ENCODE data around the gene PCBD2. TPM values are rescaled to one million over a fixed set of nuclear protein-coding genes. Genes with fewer than 3 reads are reported as not detected.
"Not testable (repeated sequence)": the region's sequence is repeated elsewhere in the genome, so short reads cannot be mapped to it uniquely, and the experiment has no call there.

PCBD2 gene
- total RNA-seq, 2 experiments from 2014 or later = 13.4 to 13.7 TPM

- Mint-ChIP-seq H3K9me3 (ENCODE audit: low read depth) (peaks cover 20% of the 10 kb centered on the region), H3K4me1 (no peaks in the 10 kb centered on the region), H3K36me3 (peaks cover 11% of the 10 kb centered on the region), H3K4me3 (no peak overlapping the region), H3K27ac (no peak overlapping the region), H3K27me3 (no peaks in the 10 kb centered on the region)
- DNase-seq (no peak), ATAC-seq (no peak)
- CTCF ChIA-PET = no interaction called here
Measured at GRCh38 chr5:134979416-134979815, 74.5 kb downstream of the PCBD2 start.

DNA sequence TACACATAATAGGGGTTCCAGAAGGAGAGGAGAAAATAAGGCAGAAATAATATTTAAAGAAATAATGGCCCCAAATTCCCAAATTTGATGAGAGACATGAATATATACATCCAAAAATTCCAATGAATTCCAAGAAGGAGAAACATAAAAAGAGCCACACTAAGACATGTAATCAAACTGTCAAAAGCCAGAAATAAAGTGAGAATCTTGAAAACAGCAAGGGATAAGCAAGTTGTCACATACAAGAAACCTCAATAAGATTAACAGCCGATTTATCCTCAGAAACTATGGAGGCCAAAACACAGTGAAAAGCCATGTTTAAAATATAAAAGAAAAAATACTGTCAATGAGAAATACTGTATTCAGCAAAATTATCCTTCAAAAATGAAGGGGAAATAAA is 77.3 kb downstream of the PCBD2 start:
- Mint-ChIP-seq H3K36me3 (peaks cover 10% of the 10 kb centered on the region), H3K4me3 (no peak overlapping the region), H3K27me3 (peaks cover 5% of the 10 kb centered on the region), H3K4me1 (no peaks in the 10 kb centered on the region), H3K9me3 (ENCODE audit: low read depth) (peaks cover 18% of the 10 kb centered on the region), H3K27ac (no peak overlapping the region)
- DNase-seq (no peak), ATAC-seq (no peak)
- CTCF ChIA-PET = no interaction called here

GRCh38 chr5:134989266-134989830 is 84.4 kb downstream of the PCBD2 start:
- H3K27me3 Mint-ChIP-seq = peaks cover 12% of the 10 kb centered on the region
- no peak overlapping the region for H3K27ac Mint-ChIP-seq
- DNase-seq = no peak
- H3K9me3 Mint-ChIP-seq (ENCODE audit: low read depth) = no peaks in the 10 kb centered on the region
- no peak overlapping the region for H3K4me3 Mint-ChIP-seq
- no peaks in the 10 kb centered on the region for H3K4me1 Mint-ChIP-seq
- no peaks in the 10 kb centered on the region for H3K36me3 Mint-ChIP-seq
- ATAC-seq = no peak
- CTCF ChIA-PET = no interaction called here

DNA sequence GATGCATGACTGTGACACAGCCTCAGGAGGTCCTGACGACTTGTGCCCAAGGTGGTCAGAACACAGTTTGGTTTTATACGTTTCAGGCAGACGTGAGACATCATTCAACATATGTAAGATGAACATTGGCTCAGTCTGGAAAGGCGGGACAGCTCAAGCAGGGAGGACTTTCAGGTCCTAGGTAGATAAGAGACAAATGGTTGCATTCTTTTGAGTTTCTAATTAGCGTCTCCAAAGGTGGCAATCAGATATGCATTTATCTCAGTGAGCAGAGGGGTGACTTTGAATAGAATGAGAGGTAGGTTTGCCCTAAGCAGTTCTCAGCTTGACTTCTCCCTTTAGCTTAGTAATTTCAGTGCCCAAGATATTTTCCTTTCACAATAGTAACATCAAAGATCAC is 85.3 kb downstream of the PCBD2 start:
- not testable (repeated sequence) for ATAC-seq; H3K4me3 Mint-ChIP-seq; H3K36me3 Mint-ChIP-seq; H3K4me1 Mint-ChIP-seq; H3K27ac Mint-ChIP-seq; H3K9me3 Mint-ChIP-seq (ENCODE audit: low read depth); DNase-seq
- CTCF ChIA-PET = interaction anchor here (1.0 kb wide), 1 partner anchor 15 kb away, joined by 3 read pairs; no protein-coding TSS in a partner anchor
- peaks cover 20% of the 10 kb centered on the region for H3K27me3 Mint-ChIP-seq

DNA sequence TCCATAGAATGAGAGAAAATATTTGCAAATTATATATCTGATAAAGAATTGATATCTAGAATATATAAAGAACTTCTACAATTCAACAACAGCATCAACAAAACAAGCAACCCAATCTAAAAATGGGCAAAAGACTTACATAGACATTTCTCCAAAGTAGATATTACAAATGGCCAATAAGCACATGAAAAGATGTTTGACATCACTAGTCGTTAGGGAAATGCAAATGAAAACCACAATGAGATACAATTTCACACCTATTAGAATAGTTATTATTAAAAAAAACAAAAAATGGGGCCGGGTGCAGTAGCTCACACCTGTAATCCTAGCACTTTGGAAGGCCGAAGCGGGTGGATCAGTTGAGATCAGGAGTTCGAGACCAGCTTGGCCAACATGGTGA is 87.2 kb downstream of the PCBD2 start:
- H3K9me3 Mint-ChIP-seq (ENCODE audit: low read depth) = no peaks in the 10 kb centered on the region
- H3K4me1 Mint-ChIP-seq = no peaks in the 10 kb centered on the region
- no peak for ATAC-seq
- peaks cover 16% of the 10 kb centered on the region for H3K27me3 Mint-ChIP-seq
- H3K36me3 Mint-ChIP-seq = no peaks in the 10 kb centered on the region
- DNase-seq = no peak
- CTCF ChIA-PET = no interaction called here
- no peak overlapping the region for H3K27ac Mint-ChIP-seq
- no peak overlapping the region for H3K4me3 Mint-ChIP-seq

DNA sequence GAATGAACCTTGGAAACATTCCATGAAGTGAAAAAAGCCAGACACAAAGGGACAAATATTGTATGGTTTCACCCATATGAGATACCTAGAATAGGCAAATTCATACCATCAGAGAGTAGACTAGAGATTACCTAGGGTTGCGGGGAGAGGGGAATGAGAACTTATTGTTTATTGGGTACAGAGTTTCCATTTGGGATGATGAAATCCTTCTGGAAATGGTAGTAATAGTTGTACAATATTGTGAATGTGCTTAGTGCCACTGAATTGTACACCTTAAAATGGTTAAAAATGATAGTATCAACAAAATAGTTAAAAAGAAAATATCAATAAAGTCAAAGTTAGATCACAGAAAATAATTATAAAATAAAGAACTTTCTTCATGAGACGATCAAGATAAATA is 88.2 kb downstream of the PCBD2 start:
- Mint-ChIP-seq H3K4me3 (no peak overlapping the region), H3K27me3 (peaks cover 14% of the 10 kb centered on the region), H3K9me3 (ENCODE audit: low read depth) (no peaks in the 10 kb centered on the region), H3K36me3 (no peaks in the 10 kb centered on the region), H3K4me1 (no peaks in the 10 kb centered on the region), H3K27ac (no peak overlapping the region)
- CTCF ChIA-PET = no interaction called here
- DNase-seq (no peak), ATAC-seq (no peak)

DNA sequence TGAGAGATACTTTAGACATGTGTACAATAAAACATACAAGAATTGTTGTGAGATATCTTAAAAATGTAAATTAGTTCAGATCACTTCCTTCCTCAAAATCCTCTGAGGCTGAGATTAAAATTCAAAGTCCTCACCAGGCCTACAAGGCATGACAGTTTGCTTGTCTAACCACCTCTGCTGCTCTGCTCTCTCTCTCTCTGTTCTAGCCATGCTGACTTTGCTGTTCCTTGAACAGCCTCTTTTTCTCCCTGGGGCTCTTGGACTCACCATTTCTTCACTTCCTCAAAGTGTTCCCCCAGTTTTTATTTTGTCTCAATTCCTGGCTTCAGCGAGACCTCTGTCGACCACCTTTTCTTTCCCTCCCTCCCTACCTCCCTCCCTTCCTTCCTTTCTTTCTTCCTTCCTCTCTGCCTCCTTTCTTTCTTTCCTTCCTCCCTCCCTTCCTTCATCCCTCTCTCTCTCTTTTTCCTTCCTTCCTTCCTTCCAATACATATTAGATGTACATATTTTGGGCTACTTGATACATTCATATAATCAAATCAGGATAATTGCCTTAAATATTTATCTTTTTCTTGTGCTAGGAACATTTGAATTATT is 89.7 kb downstream of the PCBD2 start:
- ATAC-seq = no peak

DNA sequence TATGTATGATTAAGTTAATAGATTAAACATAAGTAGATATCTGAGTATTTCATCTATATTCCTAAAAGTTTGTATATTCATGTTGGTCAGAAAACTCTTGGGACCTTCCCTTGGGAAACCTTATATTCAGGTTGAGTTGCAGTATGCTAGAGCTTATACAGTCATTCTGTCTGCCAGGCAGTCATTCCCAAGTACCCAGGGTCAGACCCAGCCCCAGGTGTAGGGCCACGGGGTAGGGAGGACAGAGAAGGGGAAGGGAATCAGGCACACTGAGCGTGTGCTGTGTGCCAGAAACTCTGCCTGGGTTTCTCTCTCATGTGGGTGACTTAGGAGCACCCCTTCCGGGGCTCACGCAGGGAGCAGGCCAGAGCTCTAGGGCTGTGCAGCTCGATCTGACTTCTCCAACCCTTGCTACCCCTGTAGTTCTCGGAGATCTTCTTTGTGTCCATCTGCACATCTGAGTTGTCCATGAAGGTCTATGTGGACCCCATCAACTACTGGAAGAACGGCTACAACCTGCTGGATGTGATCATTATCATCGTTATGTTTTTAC is 91.0 kb downstream of the PCBD2 start:
- CTCF ChIA-PET = no interaction called here
- Mint-ChIP-seq H3K4me3 (no peak overlapping the region), H3K27me3 (peaks cover 11% of the 10 kb centered on the region), H3K4me1 (no peaks in the 10 kb centered on the region), H3K9me3 (ENCODE audit: low read depth) (no peaks in the 10 kb centered on the region), H3K36me3 (no peaks in the 10 kb centered on the region), H3K27ac (no peak overlapping the region)
- no peak for ATAC-seq
- DNase-seq = no peak

More for the DNA sequence above, 89.7 kb downstream of the PCBD2 start:
- Mint-ChIP-seq H3K36me3 (no peaks in the 10 kb centered on the region), H3K4me3 (no peak overlapping the region), H3K4me1 (no peaks in the 10 kb centered on the region), H3K27me3 (peaks cover 13% of the 10 kb centered on the region), H3K9me3 (ENCODE audit: low read depth) (no peaks in the 10 kb centered on the region), H3K27ac (no peak overlapping the region)
- CTCF ChIA-PET = no interaction called here
- no peak for DNase-seq

DNA sequence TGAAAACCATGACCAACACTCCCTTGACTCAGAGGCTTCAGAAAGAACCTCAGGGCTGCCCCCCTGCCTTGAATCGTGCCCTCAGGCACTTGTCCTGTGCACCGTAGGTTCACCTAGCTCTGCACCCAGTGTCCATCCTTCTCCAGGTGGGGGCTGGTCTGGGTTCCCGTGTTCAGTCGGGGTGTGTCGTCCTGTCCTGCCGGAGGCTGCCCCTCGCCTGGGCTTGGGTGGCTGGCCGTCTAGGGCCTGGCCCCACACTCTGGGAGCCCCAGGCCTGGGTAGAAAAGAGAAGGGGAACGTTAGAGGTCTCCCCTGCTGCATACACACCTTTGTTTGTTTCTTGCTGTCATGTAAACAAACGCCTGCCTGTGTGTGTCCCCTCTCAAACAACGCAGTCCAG is 92.1 kb downstream of the PCBD2 start:
- H3K27ac Mint-ChIP-seq = no peak overlapping the region
- no peaks in the 10 kb centered on the region for H3K36me3 Mint-ChIP-seq
- H3K9me3 Mint-ChIP-seq (ENCODE audit: low read depth) = no peaks in the 10 kb centered on the region
- no peaks in the 10 kb centered on the region for H3K4me1 Mint-ChIP-seq
- DNase-seq (no peak), ATAC-seq (no peak)
- CTCF ChIA-PET = no interaction called here
- peaks cover 9% of the 10 kb centered on the region for H3K27me3 Mint-ChIP-seq
- no peak overlapping the region for H3K4me3 Mint-ChIP-seq

- H3K36me3 Mint-ChIP-seq; DNase-seq; H3K4me3 Mint-ChIP-seq; H3K27ac Mint-ChIP-seq; H3K4me1 Mint-ChIP-seq; H3K27me3 Mint-ChIP-seq; ATAC-seq; H3K9me3 Mint-ChIP-seq (ENCODE audit: low read depth); CTCF ChIA-PET: not testable (repeated sequence)
Measured at GRCh38 chr5:134998068-134998467, 93.1 kb downstream of the PCBD2 start.

GRCh38 chr5:135004376-135004775 is 99.4 kb downstream of the PCBD2 start:
- CTCF ChIA-PET = no interaction called here
- H3K36me3 Mint-ChIP-seq = no peaks in the 10 kb centered on the region
- no peaks in the 10 kb centered on the region for H3K9me3 Mint-ChIP-seq (ENCODE audit: low read depth)
- H3K27ac Mint-ChIP-seq = no peak overlapping the region
- no peaks in the 10 kb centered on the region for H3K27me3 Mint-ChIP-seq
- H3K4me3 Mint-ChIP-seq = no peak overlapping the region
- ATAC-seq (no peak), DNase-seq (no peak)
- no peaks in the 10 kb centered on the region for H3K4me1 Mint-ChIP-seq

DNA sequence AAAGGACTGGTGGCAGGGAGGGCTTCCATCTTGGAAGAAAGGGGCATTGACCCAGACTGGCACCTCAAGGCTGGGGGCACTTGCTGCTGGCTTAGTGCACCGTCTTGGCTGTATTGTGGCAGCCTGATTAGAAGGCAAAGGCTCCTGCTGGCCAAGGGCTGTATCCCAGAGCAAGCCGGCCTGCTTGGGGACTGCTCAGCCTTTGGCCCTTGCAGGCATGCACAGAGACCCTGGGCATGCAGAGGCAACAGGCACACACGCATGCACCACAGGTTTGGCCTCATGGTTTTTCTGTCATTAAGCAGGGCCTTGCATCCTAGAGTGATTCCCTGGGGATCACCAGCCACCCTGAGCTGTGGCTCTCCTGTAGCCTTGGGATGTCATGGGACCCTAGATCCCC is 100.1 kb downstream of the PCBD2 start:
- H3K9me3 Mint-ChIP-seq (ENCODE audit: low read depth) = no peaks in the 10 kb centered on the region
- no peaks in the 10 kb centered on the region for H3K4me1 Mint-ChIP-seq
- H3K27me3 Mint-ChIP-seq = no peaks in the 10 kb centered on the region
- CTCF ChIA-PET = interaction anchor here (1.0 kb wide), 1 partner anchor 14 kb away, joined by 3 read pairs; no protein-coding TSS in a partner anchor
- ATAC-seq = no peak
- no peaks in the 10 kb centered on the region for H3K36me3 Mint-ChIP-seq
- H3K4me3 Mint-ChIP-seq = no peak overlapping the region
- H3K27ac Mint-ChIP-seq = no peak overlapping the region
- DNase-seq = no peak

DNA sequence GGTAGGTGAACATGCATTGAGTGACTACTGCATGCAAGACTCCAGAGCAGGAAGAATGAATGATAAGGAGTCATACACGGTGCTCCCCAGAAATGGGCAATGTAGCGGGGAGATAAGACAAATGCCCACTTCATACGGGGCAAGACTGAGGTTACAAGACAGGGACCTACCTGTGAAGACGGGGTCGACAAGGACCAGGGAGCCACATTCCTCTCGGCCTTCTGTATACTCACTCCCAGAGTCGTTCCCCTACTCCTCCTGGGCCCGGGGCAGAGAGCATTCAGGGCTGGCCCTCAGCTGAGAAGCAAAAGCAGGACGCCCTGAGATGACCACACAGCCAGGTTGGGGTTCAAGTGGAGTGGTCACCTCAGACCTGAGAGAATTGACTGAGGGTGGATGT is 102.4 kb downstream of the PCBD2 start:
- DNase-seq (no peak), ATAC-seq (no peak)
- Mint-ChIP-seq H3K4me1 (no peaks in the 10 kb centered on the region), H3K27ac (no peak overlapping the region), H3K27me3 (no peaks in the 10 kb centered on the region), H3K9me3 (ENCODE audit: low read depth) (no peaks in the 10 kb centered on the region), H3K4me3 (no peak overlapping the region), H3K36me3 (no peaks in the 10 kb centered on the region)
- CTCF ChIA-PET = no interaction called here

DNA sequence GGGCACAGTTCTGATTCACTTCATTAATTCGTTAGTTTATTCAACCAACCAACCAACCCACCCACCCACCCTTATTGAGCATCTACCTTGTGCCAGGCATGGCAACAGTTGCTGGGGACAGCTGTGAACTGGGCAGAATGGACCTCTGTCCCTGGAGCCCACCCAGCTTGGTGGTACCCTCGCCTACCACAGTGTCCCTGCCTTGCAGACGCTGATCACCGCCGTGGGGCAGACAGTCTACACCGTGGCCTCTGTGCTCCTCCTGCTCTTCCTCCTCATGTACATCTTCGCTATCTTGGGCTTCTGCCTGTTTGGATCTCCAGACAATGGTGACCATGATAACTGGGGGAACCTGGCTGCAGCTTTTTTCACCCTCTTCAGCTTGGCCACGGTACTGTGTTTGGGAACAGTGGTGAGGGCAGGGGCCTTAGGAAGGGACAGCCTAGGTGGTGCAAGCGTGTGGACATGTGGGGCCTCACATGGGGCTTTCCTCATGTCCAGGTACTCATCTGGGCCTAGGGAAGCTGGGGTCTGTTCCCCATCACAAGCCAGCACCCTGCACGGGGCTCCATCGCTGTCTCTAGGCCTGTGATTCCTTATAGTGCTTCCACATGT is 102.9 kb downstream of the PCBD2 start:
- ATAC-seq (no peak), DNase-seq (no peak)
- Mint-ChIP-seq H3K27me3 (no peaks in the 10 kb centered on the region), H3K27ac (no peak overlapping the region), H3K36me3 (no peaks in the 10 kb centered on the region), H3K4me3 (no peak overlapping the region), H3K9me3 (ENCODE audit: low read depth) (no peaks in the 10 kb centered on the region), H3K4me1 (no peaks in the 10 kb centered on the region)
- CTCF ChIA-PET = no interaction called here
